GM15510 (cell line): Measurements from ENCODE around the gene TUBB.

Experiments used
- POLR2A ChIP-seq: IDR thresholded peaks from 3 replicates; pipeline ENCODE4 v1.6.1; 2011; ENCODE audit warnings: borderline replicate concordance; ENCODE audit not compliant: insufficient read length; ENCODE audit errors: extremely low read depth

TUBB gene

DNA sequence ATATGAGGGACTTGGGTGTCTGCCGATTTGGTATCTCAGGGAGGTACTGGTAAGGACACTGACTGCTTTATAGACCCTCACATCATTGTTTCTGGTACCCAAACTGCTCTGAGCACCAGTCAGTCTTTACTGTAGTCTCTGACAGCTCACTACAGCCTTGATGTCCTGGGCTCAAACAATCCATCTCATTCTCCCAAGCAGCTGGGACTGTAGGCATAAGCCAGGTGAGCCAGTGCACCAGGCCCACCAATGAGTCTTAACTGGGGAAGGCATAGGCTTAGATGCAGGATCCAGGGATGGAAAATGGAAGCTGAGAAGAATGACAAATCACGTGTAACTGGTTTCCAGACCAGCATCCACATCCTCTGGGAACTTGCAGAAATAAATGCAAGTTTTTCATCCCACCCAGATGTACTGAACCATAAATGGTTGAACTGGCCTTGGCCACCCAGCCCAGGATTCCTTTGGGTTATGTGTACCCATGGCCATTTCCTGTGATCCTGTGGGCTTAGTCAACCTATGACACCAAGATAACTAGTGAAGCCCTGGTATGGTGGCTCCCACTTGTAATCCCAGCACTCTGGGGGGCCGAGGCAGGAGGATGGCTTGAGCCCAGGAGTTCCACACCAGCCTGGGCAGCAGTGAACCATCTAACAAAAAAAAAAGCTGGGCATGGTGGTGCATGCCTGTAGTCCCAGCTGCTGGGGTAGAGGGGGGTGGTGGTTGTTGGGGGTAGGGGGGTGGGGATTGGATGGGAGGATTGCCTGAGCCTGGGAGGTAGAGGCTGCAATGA is 5.8 kb downstream of the TUBB start:
- peak; percentile 35 for TF ChIP-seq POLR2A

- no peak for TF ChIP-seq POLR2A
These were observed 6.6 kb downstream of the TUBB start for GRCh38 chr6:30726506-30727413.

DNA sequence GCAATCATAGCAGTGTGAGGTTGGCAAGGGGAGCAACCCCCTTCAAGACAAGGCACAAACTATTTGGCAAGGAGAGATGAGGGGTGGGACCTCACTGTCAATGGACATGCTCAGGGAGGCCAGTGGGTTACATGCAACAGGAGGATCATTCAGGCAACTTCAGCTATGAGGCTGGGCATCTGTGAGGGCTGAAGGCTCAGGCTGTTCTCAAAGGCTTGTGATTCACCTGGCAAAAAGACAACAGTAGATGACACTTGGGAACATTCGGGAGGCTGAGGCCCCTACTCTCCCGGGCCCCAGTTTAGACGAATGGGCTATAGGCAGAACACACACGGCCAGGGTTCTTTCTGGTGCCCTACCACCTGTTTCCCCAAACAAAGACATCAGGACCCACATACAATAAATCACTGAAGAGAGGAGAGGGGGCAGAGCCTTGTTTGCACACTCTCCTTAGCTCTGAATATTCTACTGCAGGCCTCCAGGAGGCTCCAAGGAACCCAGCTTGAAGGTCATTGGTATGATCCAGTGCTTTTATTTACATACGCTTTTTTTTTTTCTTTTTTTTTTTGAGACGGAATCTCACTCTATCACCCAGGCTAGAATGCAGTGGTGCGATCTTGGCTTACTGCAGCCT is 7.9 kb downstream of the TUBB start:
- no peak for TF ChIP-seq POLR2A

DNA sequence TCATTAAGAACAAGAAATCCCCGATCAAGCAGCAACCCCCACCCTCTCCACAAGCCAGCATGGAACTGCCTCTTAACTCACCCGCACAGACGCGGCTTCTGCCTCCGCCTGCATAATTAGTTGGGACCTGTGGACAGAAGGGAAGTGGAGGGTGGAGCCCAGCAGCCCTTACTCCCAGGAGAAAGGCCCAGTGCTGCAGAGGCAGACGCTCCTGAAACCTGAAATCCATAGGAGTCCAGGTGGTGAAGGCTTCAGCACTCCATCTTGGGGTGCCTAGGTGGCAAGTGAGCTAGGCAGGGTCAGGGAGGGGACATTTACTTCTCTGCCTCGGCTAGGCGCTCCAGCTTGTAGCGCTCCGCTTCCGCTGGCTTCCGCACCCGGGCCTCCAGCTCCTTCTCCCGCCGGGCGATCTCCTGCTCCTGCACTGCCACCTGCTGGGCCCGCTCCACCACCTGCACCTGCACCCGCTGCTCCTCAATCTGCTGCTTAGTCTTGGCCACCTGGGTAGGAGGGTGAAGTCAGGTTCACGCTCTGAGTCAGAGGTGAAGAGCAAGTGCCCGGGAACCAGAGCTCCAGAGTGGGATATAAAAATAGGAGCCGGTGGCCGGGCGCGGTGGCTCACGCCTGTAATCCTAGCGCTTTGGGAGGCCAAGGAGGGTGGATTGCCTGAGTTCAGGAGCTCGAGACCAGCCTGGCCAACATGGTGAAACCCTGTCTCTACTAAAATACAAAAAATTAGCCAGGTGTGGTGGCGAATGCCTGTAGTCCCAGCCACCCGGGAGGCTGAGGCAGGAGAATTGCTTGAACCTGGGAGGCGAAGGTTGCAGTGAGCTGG is 10.7 kb downstream of the TUBB start:
- TF ChIP-seq POLR2A: no peak

- no peak for TF ChIP-seq POLR2A
These were observed 12.2 kb downstream of the TUBB start for GRCh38 chr6:30732237-30732943.

GRCh38 chr6:30735668-30736314 is 15.6 kb downstream of the TUBB start:
- no peak for TF ChIP-seq POLR2A

GRCh38 chr6:30738532-30738931 is 18.4 kb downstream of the TUBB start:
- no peak for TF ChIP-seq POLR2A

DNA sequence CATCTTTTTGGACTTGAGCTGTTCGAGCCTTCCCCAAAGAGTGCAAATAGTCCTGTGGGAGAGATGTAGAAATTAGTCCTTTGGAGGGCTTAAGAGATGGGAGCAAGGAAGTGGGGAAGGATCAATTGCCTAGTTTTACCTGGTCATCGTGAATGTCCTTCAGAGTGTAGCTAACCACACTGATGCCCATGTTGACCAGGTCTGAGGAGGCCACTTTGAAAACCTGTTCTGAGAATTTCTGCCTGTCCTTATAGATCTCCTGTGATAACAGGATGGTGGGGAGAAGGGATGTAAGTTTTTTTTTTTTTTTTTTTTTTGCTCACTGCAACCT is 20.4 kb downstream of the TUBB start:
- TF ChIP-seq POLR2A: no peak

DNA sequence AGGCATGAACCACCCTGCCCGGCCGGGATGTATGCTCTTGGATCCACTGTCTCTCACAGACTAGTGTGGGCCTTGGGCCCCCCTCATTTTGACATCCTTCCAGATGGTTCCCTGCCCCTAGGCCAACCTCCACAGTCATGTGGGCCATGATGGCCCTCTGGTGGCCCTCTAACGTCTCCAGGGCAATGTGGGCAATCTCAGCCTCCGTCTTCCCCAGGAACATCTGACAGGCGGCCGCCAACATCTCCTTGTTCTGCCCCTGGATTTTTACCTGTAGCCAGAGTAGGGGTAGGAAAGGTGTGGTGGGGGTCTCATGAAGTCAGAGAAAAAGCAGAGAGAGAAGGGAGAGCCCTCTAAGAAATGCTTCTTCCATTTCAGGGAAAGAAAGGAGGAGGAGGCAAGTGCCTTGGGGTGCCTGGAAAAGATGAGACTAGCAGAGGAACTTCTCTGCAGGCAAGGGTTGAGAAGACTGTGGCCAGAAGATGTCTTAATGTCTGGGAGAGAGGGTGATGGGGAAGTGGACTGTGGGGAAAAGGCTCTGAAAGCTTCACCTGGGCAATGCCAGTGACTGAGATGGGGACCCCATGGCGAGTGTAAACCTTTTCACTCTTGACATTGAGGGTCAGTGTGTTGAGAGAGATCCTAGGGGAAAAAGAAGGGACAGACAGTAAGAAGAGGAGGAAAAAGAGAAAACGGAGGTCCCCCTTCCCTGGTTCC is 21.1 kb downstream of the TUBB start:
- TF ChIP-seq POLR2A: no peak

DNA sequence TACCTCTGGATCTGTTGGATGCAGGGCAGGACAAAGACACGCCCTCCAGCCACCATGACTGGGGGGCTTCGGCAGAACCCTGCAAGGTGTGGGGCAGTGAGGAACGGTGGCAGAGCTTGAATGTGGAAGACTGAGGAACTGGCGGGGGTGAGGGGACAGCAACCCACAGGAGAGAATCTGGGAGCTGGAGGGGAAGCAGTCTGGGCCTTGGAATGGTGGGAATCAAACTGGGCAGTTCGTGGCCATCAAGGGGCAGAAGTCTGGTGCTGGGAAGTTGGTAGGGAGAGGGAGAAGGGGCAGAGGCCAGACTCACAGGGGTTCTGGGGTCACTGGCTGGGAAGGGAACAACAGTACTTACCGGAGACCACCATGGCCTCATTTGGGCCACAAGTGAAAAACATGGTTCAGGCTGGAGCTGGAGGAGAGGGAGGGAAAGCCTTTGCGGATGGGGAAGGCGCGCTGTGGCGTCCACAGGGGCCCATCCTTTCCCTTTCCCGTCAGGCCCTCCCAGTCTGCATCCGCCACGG is 21.7 kb downstream of the TUBB start:
- no peak for TF ChIP-seq POLR2A

DNA sequence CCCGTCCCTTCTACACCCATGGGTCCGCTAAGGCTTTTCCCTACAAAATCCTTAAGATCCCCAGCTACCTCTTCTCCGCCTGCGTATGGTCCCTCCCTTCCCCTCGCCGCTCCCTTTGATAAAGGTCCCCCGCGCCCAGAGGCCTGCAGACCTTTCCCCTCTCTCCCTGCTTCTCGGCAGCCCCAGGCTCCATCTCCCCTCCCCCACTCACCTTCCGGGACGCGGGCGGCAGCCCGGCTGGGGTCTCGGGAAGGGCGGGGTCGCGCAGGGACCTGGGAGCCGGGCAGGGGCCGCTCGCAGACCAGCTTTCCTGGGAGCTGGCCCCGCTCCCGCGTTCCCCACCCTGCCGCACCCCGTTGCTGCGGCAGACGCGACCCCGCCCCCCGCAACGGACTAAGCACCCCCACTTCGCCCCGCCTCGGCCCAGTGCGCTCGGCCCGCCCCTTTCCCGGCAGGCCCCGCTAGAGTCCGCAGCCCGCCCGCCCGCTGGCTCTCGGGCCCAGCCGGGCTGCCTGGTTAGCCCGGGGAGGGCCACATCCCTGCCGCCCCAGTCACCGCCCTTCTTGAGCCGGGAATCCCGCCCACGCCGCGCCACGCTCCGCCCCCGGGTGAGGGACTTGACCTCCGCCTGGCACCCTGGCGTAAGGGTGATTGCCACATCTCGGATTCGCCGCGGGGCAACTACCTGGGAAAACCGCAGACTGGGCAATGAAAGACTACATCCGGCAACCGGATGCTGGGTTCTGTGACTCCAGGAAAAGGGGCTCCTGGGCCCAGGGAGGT is 22.4 kb downstream of the TUBB start, which contains the start of gene FLOT1:
TSS of gene FLOT1 (minus strand) at position 372 of the 783 bp plus-strand sequence. CDS start 498 bp downstream, outside the sequence.
- peak; percentile 45 for TF ChIP-seq POLR2A
